K562 (cell line): Measurements from ENCODE around the gene LIPI. TPM values are rescaled to one million over a fixed set of nuclear protein-coding genes. Genes with fewer than 3 reads are reported as not detected.

Source experiments
- CBX5 ChIP-seq: IDR thresholded peaks from 2 replicates; pipeline ENCODE4 v1.6.1; 2014; ENCODE audit warnings: low read depth, borderline replicate concordance
- ZEB2 ChIP-seq: fragments of 450-650 bp; IDR thresholded peaks from 2 replicates; pipeline ENCODE4 v1.6.1; 2016
- ZNF175 ChIP-seq: fragments of 200-800 bp; sonication (Bioruptor generic); IDR thresholded peaks from 2 replicates; pipeline ENCODE4 v1.6.1; 2016; ENCODE audit warnings: low read depth, mild to moderate bottlenecking, missing genetic modification characterization, missing compliant biosample characterization
- ZNF407 ChIP-seq: fragments of 450-650 bp; IDR thresholded peaks from 2 replicates; pipeline ENCODE4 v1.6.1; 2016; ENCODE audit warnings: low read depth
- ZNF444 ChIP-seq: fragments of 250-450 bp; sonication (Bioruptor Pico); IDR thresholded peaks from 2 replicates; pipeline ENCODE4 v1.4.0; 2020; ENCODE audit warnings: mild to moderate bottlenecking, moderate library complexity
- polyA plus RNA-seq, 8 experiments: library from polyadenylated mRNA; depleted of rRNA in 4 of 8; stranded (reverse) in 5 of 8; unstranded in 3 of 8; fragments of >200 nt; fragmentation: Nextera tagmentation in 2 of 8; fragmentation: Illumina TruSeq in 1 of 8; extraction: Ambion mirVana in 2 of 8; extraction: Trizol in 1 of 8; gene quantifications; 2 replicates each; pipeline versions ENCODE4 v1.2.1 to v1.2.3, GENCODE V29; 2011 to 2014; ENCODE audit warnings: inconsistent platforms in 1 of 8, missing spikeins in 1 of 8
- total RNA-seq, 7 experiments: library from RNA; depleted of rRNA in 6 of 7; stranded (reverse); fragments of >200 nt in 6 of 7; fragmentation: Illumina TruSeq in 2 of 7; extraction: Trizol in 2 of 7; gene quantifications; 2 replicates each; pipeline versions ENCODE4 v1.2.1 to v1.2.3, GENCODE V29; 2011 to 2021; ENCODE audit warnings: low replicate concordance in 1 of 7

LIPI gene
- total and polyA plus RNA-seq, 9 of the 15 experiments (the other 6 are each of a cell fraction or from before 2014, with no cell fraction given): not detected

GRCh38 chr21:14084701-14085100 is 126.1 kb downstream of the LIPI start (continued):
- TF ChIP-seq ZNF407 (no peak), ZNF175 (CRISPR knock-in tag) (no peak), CBX5 (no peak), ZNF444 (CRISPR knock-in tag) (no peak), ZEB2 (no peak)
